Mesenchymal stem cell (in vitro differentiated cells and primary cell): ENCODE measurements around the gene HMGA1.
A peak's percentile ranks its signal among the peaks of the same experiment; 100 is the strongest.

Experiments
- DNase-seq: peaks from one replicate; pipeline ENCODE4 v3.0.0-alpha.2; 2013
- H2AFZ ChIP-seq: one replicate; pipeline ENCODE4 v1.6.1; 2013; ENCODE audit warnings: low read depth, mild to moderate bottlenecking, control low read depth, inconsistent platforms, low read length, moderate library complexity
- H2AK5ac ChIP-seq: 2 replicates; pipeline ENCODE4 v1.6.1; 2013; ENCODE audit warnings: low read length, moderate library complexity, mild to moderate bottlenecking, inconsistent platforms; ENCODE audit not compliant: severe bottlenecking
- H2BK120ac ChIP-seq: one replicate; pipeline ENCODE4 v1.6.1; 2013; ENCODE audit warnings: low read depth, mild to moderate bottlenecking, inconsistent platforms, low read length, moderate library complexity
- H2BK12ac ChIP-seq, 2 experiments: one replicate each; pipeline ENCODE4 v1.6.1; 2013; ENCODE audit warnings: inconsistent platforms in 2 of 2, low read length in 2 of 2, mild to moderate bottlenecking in 2 of 2, moderate library complexity in 2 of 2, control low read depth in 1 of 2
- H2BK15ac ChIP-seq: one replicate; pipeline ENCODE4 v1.6.1; 2013; ENCODE audit warnings: mild to moderate bottlenecking, low read depth, inconsistent platforms; ENCODE audit not compliant: poor library complexity, severe bottlenecking
- H2BK5ac ChIP-seq: 2 replicates; pipeline ENCODE4 v1.6.1; 2013; ENCODE audit warnings: low read depth, mild to moderate bottlenecking, low read length, control low read depth, inconsistent platforms; ENCODE audit not compliant: poor library complexity, severe bottlenecking
- H3K14ac ChIP-seq, 2 experiments: one replicate each; pipeline ENCODE4 v1.6.1; 2013; ENCODE audit warnings: inconsistent platforms in 2 of 2, low read length in 2 of 2, control low read depth in 1 of 2, mild to moderate bottlenecking in 1 of 2, moderate library complexity in 1 of 2
- H3K18ac ChIP-seq, 2 experiments: one replicate each; pipeline ENCODE4 v1.6.1; 2013; ENCODE audit warnings: inconsistent platforms in 2 of 2, low read length in 2 of 2, control low read depth in 1 of 2, low read depth in 1 of 2, mild to moderate bottlenecking in 1 of 2
- H3K23ac ChIP-seq, 2 experiments: one replicate each; pipeline ENCODE4 v1.6.1; 2013; ENCODE audit warnings: inconsistent platforms in 2 of 2, low read length in 2 of 2, mild to moderate bottlenecking in 2 of 2, moderate library complexity in 2 of 2, control low read depth in 1 of 2
- H3K27ac ChIP-seq: 2 replicates; pipeline ENCODE4 v1.5.1; 2013; ENCODE audit warnings: mild to moderate bottlenecking, moderate library complexity, low read length, control low read depth, inconsistent platforms; ENCODE audit not compliant: poor library complexity, severe bottlenecking
- H3K27me3 ChIP-seq, 2 experiments: 2 replicates each; pipeline versions ENCODE4 v1.6.1 to v1.7.0; 2013; ENCODE audit warnings: low read length in 2 of 2, mild to moderate bottlenecking in 2 of 2, moderate library complexity in 2 of 2, control low read depth in 1 of 2, inconsistent platforms in 1 of 2; ENCODE audit not compliant: control insufficient read depth in 1 of 2, insufficient read depth in 1 of 2
- H3K36me3 ChIP-seq, 2 experiments: 2 replicates each; pipeline versions ENCODE4 v1.6.1 to v1.7.0; 2013; ENCODE audit warnings: low read length in 2 of 2, control low read depth in 1 of 2, inconsistent platforms in 1 of 2, low read depth in 1 of 2, mild to moderate bottlenecking in 1 of 2; ENCODE audit not compliant: insufficient read depth in 2 of 2, control insufficient read depth in 1 of 2
- H3K4ac ChIP-seq, 2 experiments: one replicate each; pipeline ENCODE4 v1.6.1; 2013; ENCODE audit warnings: inconsistent platforms in 2 of 2, low read length in 2 of 2, mild to moderate bottlenecking in 2 of 2, moderate library complexity in 2 of 2, control low read depth in 1 of 2, low read depth in 1 of 2
- H3K4me1 ChIP-seq: 2 replicates; pipeline ENCODE4 v1.6.1; 2013; ENCODE audit warnings: low read depth, low read length, control low read depth; ENCODE audit not compliant: control insufficient read depth, insufficient read depth
- H3K4me2 ChIP-seq: 2 replicates; pipeline ENCODE4 v1.6.1; 2013; ENCODE audit warnings: low read length, mild to moderate bottlenecking, inconsistent platforms; ENCODE audit not compliant: poor library complexity, severe bottlenecking
- H3K4me3 ChIP-seq, 2 experiments: 2 replicates each; pipeline versions ENCODE4 v1.5.1 to v1.7.0; 2013; ENCODE audit warnings: low read length in 2 of 2, mild to moderate bottlenecking in 2 of 2, control low read depth in 1 of 2, low read depth in 1 of 2; ENCODE audit not compliant: insufficient read depth in 1 of 2
- H3K79me1 ChIP-seq: replicated peaks from 2 replicates; pipeline ENCODE4 v1.6.1; 2013; ENCODE audit warnings: mild to moderate bottlenecking, control low read depth, low read length, inconsistent platforms; ENCODE audit not compliant: poor library complexity, severe bottlenecking
- H3K9ac ChIP-seq: 2 replicates; pipeline ENCODE4 v1.7.0; 2013; ENCODE audit warnings: mild to moderate bottlenecking, low read length, moderate library complexity
- H3K9me3 ChIP-seq: 2 replicates; pipeline ENCODE4 v1.7.0; 2013; ENCODE audit warnings: mild to moderate bottlenecking, low read length; ENCODE audit not compliant: control insufficient read depth
- H4K8ac ChIP-seq: one replicate; pipeline ENCODE4 v1.6.1; 2013; ENCODE audit warnings: inconsistent platforms, mild to moderate bottlenecking, low read length, moderate library complexity
- H4K91ac ChIP-seq: one replicate; pipeline ENCODE4 v1.6.1; 2013; ENCODE audit warnings: mild to moderate bottlenecking, low read length, inconsistent platforms
- WGBS: methylation state at CpG from one replicate; pipeline ENCODE4 v1.1.7; 2013; ENCODE audit warnings: mixed read lengths; 5-methylcytosine and 5-hydroxymethylcytosine counted together

HMGA1 gene

GRCh38 chr6:34237722-34238584, 1.3 kb downstream of the HMGA1 start:
- peak overlapping the region; percentile 34 for H3K27ac ChIP-seq
- no peaks in the 10 kb centered on the region for H3K79me1 ChIP-seq
- DNase-seq = peak; percentile 59
- peaks cover 19 to 34% of the 10 kb centered on the region in 2 experiments for H3K36me3 ChIP-seq
- peak overlapping the region; percentile 80 for H4K91ac ChIP-seq
- H3K23ac ChIP-seq = peak overlapping the region in 1 of 2 experiments; percentile 97
- H2BK120ac ChIP-seq = peak overlapping the region; percentile 74
- H2BK15ac ChIP-seq = peak overlapping the region; percentile 78
- H3K4ac ChIP-seq = peak overlapping the region; percentile 68 to 89
- H3K18ac ChIP-seq = peak overlapping the region; percentile 82 to 91
- H2BK12ac ChIP-seq = peak overlapping the region in 1 of 2 experiments; percentile 43
- peak overlapping the region; percentile 86 for H3K9ac ChIP-seq
- no peaks in the 10 kb centered on the region for H3K27me3 ChIP-seq
- peak overlapping the region; percentile 71 for H4K8ac ChIP-seq
- no peaks in the 10 kb centered on the region for H3K9me3 ChIP-seq
- H2AK5ac ChIP-seq = peak overlapping the region; percentile 60
- under 1% methylated on average over 49 of the region's 64 CpGs for WGBS
- H2AFZ ChIP-seq = peak overlapping the region; percentile 32
- peak overlapping the region in 1 of 2 experiments; percentile 83 for H3K14ac ChIP-seq
- H3K4me3 ChIP-seq = peak overlapping the region; percentile 80 to 86
- H3K4me1 ChIP-seq = peaks cover 40% of the 10 kb centered on the region
- H2BK5ac ChIP-seq = peak overlapping the region; percentile 63
- H3K4me2 ChIP-seq = peak overlapping the region; percentile 96

- Histone ChIP-seq H3K4ac (peak overlapping the region in 1 of 2 experiments; percentile 89), H3K9ac (peak overlapping the region; percentile 86), H3K79me1 (no peaks in the 10 kb centered on the region), H3K4me3 (peak overlapping the region in 1 of 2 experiments; percentile 86), H3K4me1 (peaks cover 47% of the 10 kb centered on the region), H2BK12ac (no peak overlapping the region), H3K23ac (peak overlapping the region in 1 of 2 experiments; percentile 24), H3K27me3 (no peaks in the 10 kb centered on the region), H2BK15ac (peak overlapping the region; percentile 77), H3K18ac (peak overlapping the region; percentile 45 to 62), H2AK5ac (peak overlapping the region; percentile 60), H2BK5ac (peak overlapping the region; percentile 59), H3K4me2 (peak overlapping the region; percentile 96), H2BK120ac (peak overlapping the region; percentile 74), H2AFZ (no peak overlapping the region), H4K8ac (peak overlapping the region; percentile 76), H3K27ac (peak overlapping the region; percentile 34), H3K36me3 (peaks cover 19 to 42% of the 10 kb centered on the region in 2 experiments), H4K91ac (peak overlapping the region; percentile 59), H3K9me3 (no peaks in the 10 kb centered on the region), H3K14ac (peak overlapping the region; percentile 38 to 58)
- WGBS = 12% methylated on average over 13 of the region's 14 CpGs
- DNase-seq = no peak
These were observed 2.2 kb downstream of the HMGA1 start for GRCh38 chr6:34238585-34239499.

- Histone ChIP-seq H3K9me3 (no peaks in the 10 kb centered on the region), H2BK12ac (no peak overlapping the region), H2BK5ac (no peak overlapping the region), H2BK15ac (no peak overlapping the region), H4K91ac (no peak overlapping the region), H2AK5ac (no peak overlapping the region), H3K18ac (no peak overlapping the region), H3K79me1 (no peaks in the 10 kb centered on the region), H4K8ac (peak overlapping the region; percentile 7), H3K4ac (no peak overlapping the region), H3K23ac (no peak overlapping the region), H3K4me3 (peak overlapping the region in 1 of 2 experiments; percentile 86), H2BK120ac (no peak overlapping the region), H3K14ac (no peak overlapping the region), H3K27ac (no peak overlapping the region), H3K4me2 (no peak overlapping the region), H2AFZ (no peak overlapping the region), H3K4me1 (peaks cover 53% of the 10 kb centered on the region), H3K9ac (peak overlapping the region; percentile 86), H3K27me3 (no peaks in the 10 kb centered on the region), H3K36me3 (peaks cover 19 to 43% of the 10 kb centered on the region in 2 experiments)
- no peak for DNase-seq
- WGBS = 59% methylated on average over 3 of the region's 3 CpGs
These were observed 2.8 kb downstream of the HMGA1 start for GRCh38 chr6:34239500-34239825.
